ENCODE measurements around the gene GGNBP2.
"Not testable (repeated sequence)": the region's sequence is repeated elsewhere in the genome, so short reads cannot be mapped to it uniquely, and the experiment has no call there.

Gene GGNBP2

GRCh38 chr17:36605028-36605427 lies 60.3 kb downstream of the GGNBP2 start:
- not testable (repeated sequence) for DNase-seq

GRCh38 chr17:36608280-36608679 lies 63.6 kb downstream of the GGNBP2 start:
- DNase-seq: no peak

DNA sequence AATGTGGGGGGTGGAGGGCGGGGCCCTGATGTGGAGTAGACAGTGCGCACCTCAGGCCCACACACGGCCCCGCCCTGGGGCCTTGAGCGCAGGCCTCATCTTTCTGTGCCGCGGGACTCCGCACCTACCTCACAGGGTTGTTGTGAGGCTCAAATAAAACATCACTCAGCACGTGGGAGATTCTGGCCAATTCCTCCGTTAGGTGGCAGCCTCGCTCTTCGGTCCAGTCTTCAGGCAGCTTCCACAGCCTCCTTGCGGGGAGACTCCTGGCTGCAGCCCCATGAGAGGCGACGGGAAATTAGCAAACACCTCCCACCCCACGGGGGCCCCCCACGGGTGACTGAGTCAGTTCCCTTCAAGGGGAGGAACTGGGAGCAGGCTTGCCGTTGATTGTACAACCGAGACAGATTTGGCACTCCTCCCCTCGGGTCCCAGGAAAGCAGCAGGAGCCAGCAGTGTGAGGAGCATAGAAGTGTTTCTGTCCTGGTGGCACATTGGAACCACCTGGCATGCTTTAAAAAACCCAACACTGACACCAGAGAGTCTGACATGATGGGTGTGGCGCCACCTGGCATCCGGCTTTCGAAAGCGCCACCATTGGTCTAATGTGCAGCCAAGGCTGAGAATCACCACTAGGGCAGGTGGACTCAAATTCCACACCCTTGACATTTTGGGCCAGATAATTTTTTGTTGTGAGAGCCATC lies 64.2 kb downstream of the GGNBP2 start:
- no peak for DNase-seq

DNA sequence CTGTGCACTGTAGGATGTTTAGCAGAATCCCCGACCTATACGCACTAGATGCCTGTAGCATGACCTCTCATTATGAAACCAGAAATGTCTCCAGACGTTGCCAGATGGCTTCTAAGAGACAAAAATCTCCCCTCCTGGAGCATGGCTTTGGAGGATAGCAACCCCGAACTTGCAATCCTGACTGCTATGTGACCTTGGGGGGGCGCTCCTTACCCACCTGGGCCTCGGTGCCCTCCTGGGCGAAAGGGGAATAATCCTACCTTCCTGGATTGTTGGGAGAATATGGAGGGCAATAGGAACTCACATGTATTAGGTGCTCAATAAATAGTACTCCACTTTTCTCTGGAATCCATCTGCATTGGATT lies 64.8 kb downstream of the GGNBP2 start:
- no peak for DNase-seq

DNA sequence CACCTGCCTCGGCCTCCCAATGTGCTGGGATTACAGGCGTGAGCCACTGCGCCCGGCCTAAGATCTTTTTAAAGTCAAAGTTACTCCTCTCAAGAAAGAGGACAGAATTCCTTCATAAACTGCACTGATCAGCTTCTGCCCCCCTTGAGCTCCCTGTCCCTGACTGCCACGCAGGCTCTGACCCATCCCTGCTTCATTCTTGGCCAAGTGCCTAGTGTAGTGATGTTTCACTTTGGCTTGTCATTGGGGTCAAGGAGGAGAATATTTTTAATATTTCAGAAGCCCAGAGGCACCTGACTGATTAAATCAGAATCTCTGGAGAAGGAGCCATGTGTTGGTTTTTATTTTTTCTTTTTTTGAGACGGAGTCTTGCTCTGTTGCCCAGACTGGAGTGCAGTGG lies 65.8 kb downstream of the GGNBP2 start:
- DNase-seq: no peak

DNA sequence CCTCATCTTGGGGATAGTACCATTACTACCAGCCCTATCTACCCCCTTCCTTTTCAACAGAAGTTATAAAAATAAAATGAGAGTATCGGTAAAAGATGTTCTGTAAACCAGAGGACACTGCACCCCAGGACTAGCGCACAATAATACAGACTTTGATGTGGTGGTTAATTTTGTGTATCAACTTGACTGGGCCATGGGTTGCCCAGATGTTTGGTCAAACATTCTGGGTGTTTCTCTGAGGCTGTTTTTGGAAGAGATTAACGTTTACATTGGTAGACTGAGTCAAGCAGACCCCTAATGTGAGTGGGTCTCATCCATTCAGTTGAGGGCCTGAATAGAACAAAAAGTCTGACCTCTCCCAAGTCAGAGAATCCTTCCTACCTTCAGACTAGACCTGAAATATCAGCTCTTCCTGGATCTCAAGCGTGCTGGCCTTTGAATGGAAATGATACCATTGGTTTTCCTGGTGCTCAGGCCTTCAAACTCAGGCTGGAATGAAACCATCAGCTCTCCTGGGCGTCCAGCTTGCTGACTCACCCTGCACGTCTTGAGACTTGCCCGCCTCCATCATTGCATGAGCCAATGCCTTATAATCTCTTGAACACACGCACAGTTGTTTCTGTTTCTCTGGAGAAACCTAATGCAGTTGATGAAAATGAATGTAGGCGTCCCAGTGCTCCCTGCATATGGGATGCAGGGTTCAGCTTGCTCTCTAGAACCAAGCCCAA lies 66.8 kb downstream of the GGNBP2 start:
- DNase-seq: no peak

DNA sequence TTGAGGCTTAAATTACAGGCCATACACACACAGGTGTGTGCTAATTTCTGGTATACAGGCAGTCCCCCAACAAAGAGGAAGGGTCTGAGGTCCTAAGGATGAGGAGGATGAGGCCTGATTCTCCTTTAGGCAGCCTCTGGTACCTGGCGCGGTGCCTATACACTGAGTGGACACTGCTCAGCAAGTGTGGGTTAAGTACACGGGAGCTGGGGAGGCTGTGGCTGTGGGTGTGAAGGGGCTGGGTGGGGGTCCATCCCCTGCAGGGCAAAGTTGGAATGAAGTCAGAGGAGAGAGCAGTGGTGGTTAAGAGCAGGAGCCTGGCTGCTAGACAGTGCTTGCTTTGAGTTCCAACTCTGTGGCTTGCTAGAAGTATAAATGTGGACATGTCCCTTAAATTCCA lies 67.6 kb downstream of the GGNBP2 start:
- no peak for DNase-seq

DNA sequence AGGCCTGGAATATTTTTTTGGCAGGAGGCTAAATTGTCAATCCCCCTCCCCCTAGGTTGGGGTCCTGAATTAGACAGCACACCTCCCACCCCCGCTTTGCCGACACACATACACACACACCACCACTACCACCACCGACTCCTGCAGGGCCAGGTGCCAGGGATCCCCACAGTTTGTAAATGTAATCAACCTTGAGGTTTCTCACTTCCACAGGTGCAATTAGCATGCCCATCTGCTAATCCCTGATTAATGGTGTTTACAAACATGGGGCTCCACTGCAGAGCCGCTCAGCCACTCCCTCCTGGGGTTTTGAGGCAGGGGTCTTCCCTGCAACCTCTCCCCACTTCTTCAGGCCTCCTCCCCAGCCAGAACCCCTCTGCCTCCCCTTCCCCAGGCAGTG lies 68.4 kb downstream of the GGNBP2 start:
- no peak for DNase-seq

- DNase-seq: no peak
These were observed 69.4 kb downstream of the GGNBP2 start for GRCh38 chr17:36614081-36614480.

GRCh38 chr17:36614933-36615332 lies 70.2 kb downstream of the GGNBP2 start:
- DNase-seq: no peak

- no peak for DNase-seq
These were observed 71.6 kb downstream of the GGNBP2 start for GRCh38 chr17:36616061-36617029.

DNA sequence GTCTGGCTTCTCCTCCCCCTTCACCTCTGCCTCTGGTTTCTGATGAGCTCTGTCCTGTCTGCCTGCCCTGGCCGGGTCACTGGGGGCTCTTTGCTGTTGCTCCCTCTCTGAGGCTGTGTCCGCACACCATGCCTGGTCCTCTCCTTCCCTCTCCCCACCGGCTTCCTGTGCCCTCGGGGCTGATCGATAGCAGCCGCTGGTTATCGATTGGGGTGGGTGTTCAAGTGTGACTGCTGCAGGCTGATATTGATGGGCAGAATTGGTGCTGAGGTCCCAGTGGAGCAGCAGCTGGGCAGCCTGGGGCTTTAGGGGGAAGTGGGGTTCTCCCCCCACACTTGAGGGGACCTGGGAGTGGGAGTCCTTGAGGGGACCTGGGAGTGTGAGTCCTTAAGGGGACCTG lies 73.1 kb downstream of the GGNBP2 start:
- no peak for DNase-seq

DNA sequence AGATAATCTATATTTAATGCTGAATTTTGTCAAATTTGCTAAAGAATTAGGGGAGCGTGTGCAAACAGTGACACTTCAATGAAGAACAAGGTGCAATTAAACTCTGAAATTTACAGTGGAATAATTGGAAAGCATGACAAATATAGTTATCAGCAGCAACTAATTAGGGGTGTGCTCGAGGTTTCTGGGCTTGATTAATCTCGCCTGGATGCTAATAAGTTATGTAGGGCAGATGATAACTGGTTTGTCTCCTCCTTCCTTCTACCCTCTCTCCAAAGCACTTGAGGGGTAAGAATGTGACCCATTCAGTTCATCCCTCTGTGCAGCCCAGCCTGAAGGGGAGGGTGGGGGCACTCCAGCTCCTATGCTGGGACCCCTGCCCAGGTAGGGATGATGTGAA lies 78.6 kb downstream of the GGNBP2 start:
- DNase-seq: no peak

DNA sequence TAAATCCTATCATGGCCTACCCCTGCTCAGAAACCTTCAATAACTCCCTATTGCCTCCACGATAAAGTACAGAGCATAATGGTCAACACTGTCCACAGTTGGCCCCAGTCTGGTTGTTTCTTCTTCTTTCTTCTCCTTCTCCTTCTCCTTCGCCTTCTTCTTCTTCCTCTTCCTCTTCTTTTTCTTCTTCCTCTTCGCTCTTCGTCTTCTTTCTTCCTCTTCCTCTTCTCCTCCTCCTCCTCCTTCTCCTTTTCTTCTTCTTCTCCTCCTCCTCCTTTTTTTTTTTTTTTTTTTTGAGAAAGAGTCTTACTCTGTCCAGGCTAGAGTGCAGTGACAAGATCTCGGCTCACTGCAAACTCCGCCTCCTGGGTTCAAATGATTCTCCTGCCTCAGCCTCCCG lies 80.5 kb downstream of the GGNBP2 start:
- DNase-seq: no peak

DNA sequence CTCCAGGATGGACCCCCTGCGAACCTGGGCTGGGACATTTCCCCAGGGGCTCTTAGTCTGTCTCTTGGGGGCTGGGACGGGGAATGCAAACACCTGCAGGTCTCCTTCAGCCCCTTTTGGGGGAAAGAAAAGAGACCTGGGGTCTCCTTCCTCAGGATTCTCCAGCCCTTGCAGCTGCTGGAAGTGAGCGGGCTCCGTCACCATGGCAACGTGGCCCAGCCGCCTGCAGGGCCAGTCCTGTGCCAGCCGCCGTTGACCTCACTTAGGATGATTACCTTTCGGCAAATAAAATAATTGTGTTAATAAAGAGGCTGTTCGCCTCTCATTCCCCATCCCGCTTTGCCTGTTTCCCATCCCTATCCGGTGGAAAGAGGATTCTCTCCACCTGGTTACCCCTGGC lies 82.4 kb downstream of the GGNBP2 start:
- no peak for DNase-seq

DNA sequence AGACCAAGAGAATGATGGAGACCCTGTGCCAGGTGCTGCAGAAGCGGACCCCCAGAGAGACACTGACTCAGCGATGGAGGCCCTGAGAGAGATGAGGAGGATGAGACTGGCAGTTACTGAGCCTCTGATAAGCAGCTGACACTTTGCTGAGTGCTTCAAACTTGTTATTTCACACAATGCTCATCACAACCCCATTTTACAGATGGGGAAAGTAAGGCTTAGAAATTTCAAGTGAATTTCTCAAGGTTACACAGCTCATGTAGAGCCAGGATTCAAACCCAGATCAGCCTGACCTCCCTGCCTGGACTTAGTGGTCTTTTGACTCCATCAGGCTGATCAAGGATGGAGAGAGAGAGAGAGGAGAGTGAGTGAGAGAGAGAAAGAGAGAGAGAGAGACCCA lies 83.9 kb downstream of the GGNBP2 start:
- DNase-seq: no peak

DNA sequence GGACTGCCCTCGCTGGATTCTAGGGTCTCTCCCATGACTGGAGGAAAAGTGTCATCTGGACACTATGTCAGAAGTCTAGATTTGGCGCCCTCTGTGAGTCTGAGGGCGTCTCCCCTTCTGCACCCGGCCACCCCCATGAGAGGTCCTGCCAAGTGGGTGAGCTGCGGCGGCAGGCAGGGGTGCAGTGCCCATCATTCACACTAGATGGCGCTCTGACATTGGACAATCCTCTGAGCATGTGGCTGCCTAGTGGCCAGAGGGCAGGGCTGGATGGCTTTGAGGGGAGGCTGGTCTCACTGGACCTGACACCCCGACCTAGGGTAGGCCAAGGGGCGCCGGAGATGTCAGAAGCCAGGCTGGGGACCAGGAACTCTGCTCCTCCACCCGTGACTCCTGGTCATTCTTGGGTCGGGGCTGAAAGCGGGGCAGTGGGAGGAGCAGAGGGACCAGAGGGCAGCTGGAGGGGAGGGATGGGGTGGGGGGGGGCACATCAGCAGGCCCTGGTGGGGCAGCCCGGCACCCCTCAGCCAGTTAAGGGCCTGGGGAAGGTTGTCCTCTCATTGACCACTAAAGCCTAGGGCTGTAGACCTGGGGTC lies 84.6 kb downstream of the GGNBP2 start:
- peak; percentile 86 to 88 for DNase-seq

GRCh38 chr17:36629970-36630502 lies 85.3 kb downstream of the GGNBP2 start:
- no peak for DNase-seq

DNA sequence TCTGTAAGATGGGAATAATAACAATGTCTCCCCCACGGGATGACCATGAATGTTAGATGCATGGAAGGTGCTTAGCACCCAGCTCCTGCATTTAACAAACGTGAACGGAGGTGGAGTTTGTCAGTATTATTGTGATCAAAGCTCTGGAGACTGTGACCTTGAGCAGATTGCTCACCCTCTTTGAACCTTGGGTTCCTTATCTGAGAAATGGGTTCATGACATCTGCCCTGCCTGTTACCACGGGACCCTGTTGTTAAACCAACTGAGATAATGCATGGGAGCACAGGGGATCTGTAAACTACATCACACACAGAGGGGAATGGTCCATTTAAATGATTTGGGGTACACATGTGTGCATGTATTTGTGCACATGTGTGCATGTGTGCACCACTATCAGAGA lies 86.3 kb downstream of the GGNBP2 start:
- no peak for DNase-seq

GRCh38 chr17:36632916-36633771 lies 88.4 kb downstream of the GGNBP2 start:
- DNase-seq: no peak

Measured in stimulated activated CD4-positive, alpha-beta T cell treated with anti-CD3 and anti-CD28 coated beads, Interleukin-2, amount 100 ng/mL, for 48 hours (primary cell).